Lower lobe of right lung (tissue), 2 donors: ENCODE results near the gene ZNF780A. TPM values are rescaled to one million over a fixed set of nuclear protein-coding genes. Genes with fewer than 3 reads are reported as not detected.

Source experiments
- ATAC-seq, 2 donors: fragments of 200-7000 bp; cut with Tn5 transposase; one replicate each; pipeline ENCODE4 v1.9.1; 2020 to 2022; ENCODE audit warnings: mild to moderate bottlenecking in 2 of 2, moderate library complexity in 2 of 2
- DNase-seq: peaks from one replicate; pipeline ENCODE4 v3.0.0-alpha.2; 2020
- H3K27ac ChIP-seq: fragments of 200-600 bp; one replicate; pipeline ENCODE4 v1.8.0; 2022
- H3K27me3 ChIP-seq: fragments of 200-600 bp; one replicate; pipeline ENCODE4 v1.8.0; 2022; ENCODE audit warnings: low read depth
- H3K36me3 ChIP-seq: fragments of 200-600 bp; one replicate; pipeline ENCODE4 v1.8.0; 2022; ENCODE audit warnings: mild to moderate bottlenecking
- H3K4me1 ChIP-seq: fragments of 200-600 bp; one replicate; pipeline ENCODE4 v1.8.0; 2022
- H3K4me3 ChIP-seq: fragments of 200-600 bp; one replicate; pipeline ENCODE4 v1.8.0; 2022; ENCODE audit warnings: mild to moderate bottlenecking
- H3K9me3 ChIP-seq: fragments of 200-600 bp; one replicate; pipeline ENCODE4 v1.8.0; 2022
- CTCF ChIP-seq: fragments of 200-600 bp; IDR thresholded peaks from one replicate; pipeline ENCODE4 v1.8.0; 2022; ENCODE audit warnings: antibody characterized with exemption, mild to moderate bottlenecking
- intact Hi-C: fragments of 100-400 bp; cut with DNase I; formaldehyde crosslinking; loops from one replicate; pipeline ENCODE4 v1.11.0; 2022
- total RNA-seq: library from RNA; stranded (reverse); fragmentation: NEBNext Ultra II Directional; extraction: Animal tissue kit (Norgen Biotek cat#: 25700); gene quantifications from one replicate; pipeline ENCODE4 v1.2.1, GENCODE V29; 2021
- donor health status: DM: no; HTN: yes; CAD: no; lungs with severe emphysema.

The ZNF780A gene
- total RNA-seq, 1 donor from 2014 or later = 23.5 TPM

GRCh38 chr19:40080289-40080688 lies 10.5 kb downstream of the ZNF780A start:
- H3K4me3 ChIP-seq = no peak overlapping the region
- TF ChIP-seq CTCF = no peak
- H3K27me3 ChIP-seq = no peaks in the 10 kb centered on the region
- intact Hi-C loops = no loop called here
- ATAC-seq (no peak), DNase-seq (no peak)
- H3K27ac ChIP-seq = no peak overlapping the region
- H3K9me3 ChIP-seq = peaks cover 6% of the 10 kb centered on the region
- peaks cover 79% of the 10 kb centered on the region for H3K36me3 ChIP-seq
- no peaks in the 10 kb centered on the region for H3K4me1 ChIP-seq

GRCh38 chr19:40078377-40078776 lies 12.4 kb downstream of the ZNF780A start:
- H3K4me3 ChIP-seq = no peak overlapping the region
- ATAC-seq = no peak
- peaks cover 21% of the 10 kb centered on the region for H3K9me3 ChIP-seq
- no peak overlapping the region for H3K27ac ChIP-seq
- no peaks in the 10 kb centered on the region for H3K27me3 ChIP-seq
- peaks cover 83% of the 10 kb centered on the region for H3K36me3 ChIP-seq
- intact Hi-C loops = no loop called here
- H3K4me1 ChIP-seq = no peaks in the 10 kb centered on the region
- DNase-seq = no peak
- no peak for TF ChIP-seq CTCF

GRCh38 chr19:40070058-40070457 lies 20.7 kb downstream of the ZNF780A start:
- intact Hi-C loops = no loop called here
- ATAC-seq = no peak
- H3K27me3 ChIP-seq = no peaks in the 10 kb centered on the region

GRCh38 chr19:40059624-40060023 lies 31.1 kb downstream of the ZNF780A start:
- ATAC-seq (no peak), DNase-seq (no peak)
- Histone ChIP-seq H3K4me1 (peaks cover 14% of the 10 kb centered on the region), H3K27ac (no peak overlapping the region), H3K4me3 (no peak overlapping the region), H3K27me3 (no peaks in the 10 kb centered on the region), H3K36me3 (no peaks in the 10 kb centered on the region), H3K9me3 (peaks cover 22% of the 10 kb centered on the region)
- intact Hi-C loops = no loop called here
- TF ChIP-seq CTCF = no peak

More at GRCh38 chr19:40070058-40070457, 20.7 kb downstream of the ZNF780A start:
- H3K4me3 ChIP-seq = no peak overlapping the region
- DNase-seq = no peak
- TF ChIP-seq CTCF = no peak
- no peaks in the 10 kb centered on the region for H3K4me1 ChIP-seq
- H3K9me3 ChIP-seq = peaks cover 17% of the 10 kb centered on the region
- H3K27ac ChIP-seq = no peak overlapping the region
- peaks cover 13% of the 10 kb centered on the region for H3K36me3 ChIP-seq

- no peak for TF ChIP-seq CTCF
- no peaks in the 10 kb centered on the region for H3K27me3 ChIP-seq
- intact Hi-C loops = no loop called here
- peaks cover 27% of the 10 kb centered on the region for H3K9me3 ChIP-seq
- no peak overlapping the region for H3K4me3 ChIP-seq
- no peaks in the 10 kb centered on the region for H3K36me3 ChIP-seq
- H3K27ac ChIP-seq = no peak overlapping the region
- H3K4me1 ChIP-seq = peaks cover 17% of the 10 kb centered on the region
- DNase-seq = no peak
- no peak for ATAC-seq
These were observed 33.6 kb downstream of the ZNF780A start for GRCh38 chr19:40057166-40057565.

GRCh38 chr19:40056505-40056904 lies 34.2 kb downstream of the ZNF780A start:
- no peak for TF ChIP-seq CTCF
- H3K27me3 ChIP-seq = no peaks in the 10 kb centered on the region
- H3K4me3 ChIP-seq = peak overlapping the region; percentile 82
- intact Hi-C loops = no loop called here
- peaks cover 34% of the 10 kb centered on the region for H3K9me3 ChIP-seq
- DNase-seq (no peak), ATAC-seq (no peak)
- peak overlapping the region; percentile 77 for H3K27ac ChIP-seq
- no peaks in the 10 kb centered on the region for H3K36me3 ChIP-seq
- peaks cover 17% of the 10 kb centered on the region for H3K4me1 ChIP-seq
